ENCODE data around the gene ZNF474. TPM values are rescaled to one million over a fixed set of nuclear protein-coding genes. Genes with fewer than 3 reads are reported as not detected.
A peak's percentile ranks its signal among the peaks of the same experiment; 100 is the strongest.

ZNF474 gene
- total RNA-seq, 1 experiment from 2014 or later, result not detected

DNA sequence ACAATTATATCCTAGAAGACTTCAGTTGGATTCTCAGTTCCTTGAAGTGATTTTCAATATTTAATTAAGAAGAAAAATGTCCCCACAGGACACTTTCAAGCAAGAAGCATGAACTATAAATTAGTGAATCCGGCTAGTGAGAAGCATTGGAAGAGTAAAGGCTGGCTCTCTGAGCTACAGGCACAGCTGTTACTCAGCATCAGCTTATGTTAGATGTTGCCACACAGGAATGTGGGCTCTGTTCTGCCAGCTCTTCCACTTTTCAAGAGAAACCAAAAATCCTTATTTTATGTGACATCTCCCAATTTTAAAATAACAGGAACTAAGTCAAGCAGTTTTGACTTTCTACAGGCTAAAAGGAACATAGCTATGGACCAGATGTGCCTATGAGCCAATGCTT is 14.9 kb downstream of the ZNF474 start:
- no peaks in the 10 kb centered on the region for H3K27me3 ChIP-seq (replicated peaks; ENCODE audit: insufficient read depth, low read depth, low read length, poor library complexity)
- intact Hi-C loops (cut with micrococcal nuclease; ENCODE audit: unreplicated experiment), result no loop called here
- POLR2A ChIA-PET (ENCODE audit: low non-redundant PET), result no interaction called here

DNA sequence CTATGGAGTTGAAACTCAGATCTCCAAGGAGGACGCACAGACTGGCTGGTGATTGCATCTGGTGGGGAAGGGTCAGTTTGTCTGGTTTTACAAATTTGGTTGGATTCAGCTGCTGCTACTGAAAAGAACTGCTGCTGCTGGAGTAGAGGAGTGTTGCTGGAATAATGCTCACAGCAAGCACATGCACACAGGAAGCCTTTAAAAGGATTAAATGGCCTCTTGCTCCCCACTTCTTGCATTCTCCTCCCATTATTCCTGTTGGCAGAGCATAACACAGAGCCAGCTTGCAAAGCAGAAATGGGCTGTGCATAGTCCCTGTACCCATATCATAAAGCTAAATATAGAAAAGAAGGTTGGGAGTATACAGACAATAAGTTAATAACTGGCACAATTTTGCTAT is 16.6 kb downstream of the ZNF474 start:
- H3K27ac ChIP-seq (ENCODE audit: low read depth, low read length, poor library complexity, severe bottlenecking), result no peak overlapping the region
- TF ChIP-seq EZH2 (IDR thresholded peaks at IDR 0.05; ENCODE audit: borderline replicate concordance, low read depth, low read length, poor library complexity, severe bottlenecking), result no peak
- TF ChIP-seq, protein P1, sequence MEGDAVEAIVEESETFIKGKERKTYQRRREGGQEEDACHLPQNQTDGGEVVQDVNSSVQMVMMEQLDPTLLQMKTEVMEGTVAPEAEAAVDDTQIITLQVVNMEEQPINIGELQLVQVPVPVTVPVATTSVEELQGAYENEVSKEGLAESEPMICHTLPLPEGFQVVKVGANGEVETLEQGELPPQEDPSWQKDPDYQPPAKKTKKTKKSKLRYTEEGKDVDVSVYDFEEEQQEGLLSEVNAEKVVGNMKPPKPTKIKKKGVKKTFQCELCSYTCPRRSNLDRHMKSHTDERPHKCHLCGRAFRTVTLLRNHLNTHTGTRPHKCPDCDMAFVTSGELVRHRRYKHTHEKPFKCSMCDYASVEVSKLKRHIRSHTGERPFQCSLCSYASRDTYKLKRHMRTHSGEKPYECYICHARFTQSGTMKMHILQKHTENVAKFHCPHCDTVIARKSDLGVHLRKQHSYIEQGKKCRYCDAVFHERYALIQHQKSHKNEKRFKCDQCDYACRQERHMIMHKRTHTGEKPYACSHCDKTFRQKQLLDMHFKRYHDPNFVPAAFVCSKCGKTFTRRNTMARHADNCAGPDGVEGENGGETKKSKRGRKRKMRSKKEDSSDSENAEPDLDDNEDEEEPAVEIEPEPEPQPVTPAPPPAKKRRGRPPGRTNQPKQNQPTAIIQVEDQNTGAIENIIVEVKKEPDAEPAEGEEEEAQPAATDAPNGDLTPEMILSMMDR (conservative IDR thresholded peaks at IDR 0.05; ENCODE audit: low read depth, low read length), result no peak
- intact Hi-C loops (cut with micrococcal nuclease; ENCODE audit: unreplicated experiment), result no loop called here
- BruUV-seq (replicated peaks), result no TSS peak
- peaks cover 11% of the 10 kb centered on the region for H3K4me1 ChIP-seq (ENCODE audit: insufficient read depth, low read length, poor library complexity, severe bottlenecking)
- POLR2A ChIA-PET (ENCODE audit: low non-redundant PET), result no interaction called here
- H3K9me3 ChIP-seq (ENCODE audit: low read depth, low read length, poor library complexity, severe bottlenecking), result no peaks in the 10 kb centered on the region
- H3K27me3 ChIP-seq (replicated peaks; ENCODE audit: insufficient read depth, low read depth, low read length, poor library complexity), result no peaks in the 10 kb centered on the region
- H3K4me3 ChIP-seq (ENCODE audit: low read depth, low read length, poor library complexity, severe bottlenecking), result no peak overlapping the region
- DNase-seq (ENCODE audit: low spot score), result peak; percentile 62
- CTCF ChIA-PET, result no interaction called here
- no peaks in the 10 kb centered on the region for H3K36me3 ChIP-seq (ENCODE audit: insufficient read depth, low read length, poor library complexity, severe bottlenecking)

More for the DNA sequence above, 14.9 kb downstream of the ZNF474 start:
- Histone ChIP-seq H3K36me3 (ENCODE audit: insufficient read depth, low read length, poor library complexity, severe bottlenecking) (no peaks in the 10 kb centered on the region), H3K4me3 (ENCODE audit: low read depth, low read length, poor library complexity, severe bottlenecking) (no peak overlapping the region), H3K27ac (ENCODE audit: low read depth, low read length, poor library complexity, severe bottlenecking) (no peak overlapping the region), H3K9me3 (ENCODE audit: low read depth, low read length, poor library complexity, severe bottlenecking) (no peaks in the 10 kb centered on the region), H3K4me1 (ENCODE audit: insufficient read depth, low read length, poor library complexity, severe bottlenecking) (peaks cover 11% of the 10 kb centered on the region)
- BruUV-seq (replicated peaks), result no TSS peak
- no peak for DNase-seq (ENCODE audit: low spot score)
- TF ChIP-seq, protein P1 (conservative IDR thresholded peaks at IDR 0.05; ENCODE audit: low read depth, low read length), result no peak
- TF ChIP-seq EZH2 (IDR thresholded peaks at IDR 0.05; ENCODE audit: borderline replicate concordance, low read depth, low read length, poor library complexity, severe bottlenecking), result no peak
- CTCF ChIA-PET, result interaction anchor here (0.9 kb wide), 1 partner anchor 12 kb away, joined by 3 read pairs; no protein-coding TSS in a partner anchor

DNA sequence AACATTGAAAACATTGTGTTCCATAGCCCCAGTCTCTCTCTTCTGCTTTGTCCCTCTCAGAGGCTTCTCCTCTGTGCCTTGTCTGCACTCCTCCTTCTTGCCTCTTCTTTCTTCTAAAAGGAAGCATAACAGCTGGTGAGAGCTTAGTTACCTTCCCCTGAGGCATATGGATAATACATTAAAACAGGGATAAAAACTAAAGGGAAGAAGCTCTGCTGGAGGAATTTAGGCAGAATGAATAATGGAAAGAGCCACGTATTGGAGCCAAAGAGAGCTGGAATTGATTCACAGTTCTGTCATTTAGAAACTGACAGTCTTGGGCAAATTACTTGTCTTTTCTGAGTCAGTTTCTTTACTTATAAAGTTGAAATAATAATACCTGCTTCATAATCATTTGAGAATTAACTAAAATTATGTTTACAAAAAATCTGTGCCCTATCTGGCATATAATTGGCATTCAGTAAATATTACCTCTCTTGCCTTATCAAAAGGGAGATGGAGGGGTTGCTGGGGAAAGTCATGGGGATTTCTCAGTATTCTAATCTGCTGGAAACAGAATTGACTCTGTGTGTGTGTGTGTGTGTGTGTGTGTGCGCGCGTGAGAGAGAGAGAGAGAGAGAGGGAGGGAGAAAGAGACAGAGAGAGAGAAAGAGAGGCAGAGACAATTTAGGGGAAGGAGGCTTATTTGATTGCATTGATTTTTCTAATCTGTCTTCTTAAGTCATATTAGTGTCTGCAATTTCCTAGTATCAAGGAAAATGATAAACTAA is 20.2 kb downstream of the ZNF474 start:
- intact Hi-C loops (cut with micrococcal nuclease; ENCODE audit: unreplicated experiment), result loop anchor here (5.0 kb wide), 1 partner anchor 182 kb away; no protein-coding TSS in a partner anchor
- BruUV-seq (replicated peaks), result no TSS peak
- DNase-seq (ENCODE audit: low spot score), result no peak
- CTCF ChIA-PET, result no interaction called here
- Histone ChIP-seq H3K4me3 (ENCODE audit: low read depth, low read length, poor library complexity, severe bottlenecking) (no peak overlapping the region), H3K27me3 (replicated peaks; ENCODE audit: insufficient read depth, low read depth, low read length, poor library complexity) (no peaks in the 10 kb centered on the region), H3K36me3 (ENCODE audit: insufficient read depth, low read length, poor library complexity, severe bottlenecking) (no peaks in the 10 kb centered on the region), H3K4me1 (ENCODE audit: insufficient read depth, low read length, poor library complexity, severe bottlenecking) (peaks cover 11% of the 10 kb centered on the region), H3K27ac (ENCODE audit: low read depth, low read length, poor library complexity, severe bottlenecking) (no peak overlapping the region), H3K9me3 (ENCODE audit: low read depth, low read length, poor library complexity, severe bottlenecking) (no peaks in the 10 kb centered on the region)
- POLR2A ChIA-PET (ENCODE audit: low non-redundant PET), result no interaction called here
- no peak for TF ChIP-seq EZH2 (IDR thresholded peaks at IDR 0.05; ENCODE audit: borderline replicate concordance, low read depth, low read length, poor library complexity, severe bottlenecking)
- TF ChIP-seq, protein P1 (conservative IDR thresholded peaks at IDR 0.05; ENCODE audit: low read depth, low read length), result no peak

Measured in A673 (cell line).